CD4-positive, CD25-positive, alpha-beta regulatory T cell (primary cell): ENCODE results near the gene EPHA2. TPM values are rescaled to one million over a fixed set of nuclear protein-coding genes. Genes with fewer than 3 reads are reported as not detected.
A peak's percentile ranks its signal among the peaks of the same experiment; 100 is the strongest.

ENCODE experiments used
- ATAC-seq, 2 donors: fragments of 150-1000 bp; cut with Tn5 transposase; one replicate each; pipeline ENCODE4 v1.10.0; 2021; ENCODE audit warnings: low read depth in 2 of 2, moderate number of reproducible peaks in 2 of 2, moderate library complexity in 1 of 2
- DNase-seq, 3 donors: peaks; one replicate each; pipeline versions ENCODE4 v3.0.0 to v3.0.0-alpha.2; 2012 to 2022; ENCODE audit warnings: mixed read lengths in 1 of 3
- H3K27ac ChIP-seq: one replicate; pipeline ENCODE4 v1.7.0; 2013; ENCODE audit warnings: mild to moderate bottlenecking, low read length; ENCODE audit not compliant: insufficient read depth, poor library complexity, severe bottlenecking
- H3K27me3 ChIP-seq: one replicate; pipeline ENCODE4 v1.7.0; 2013; ENCODE audit warnings: low read length; ENCODE audit not compliant: control insufficient read depth, insufficient read depth
- H3K36me3 ChIP-seq: one replicate; pipeline ENCODE4 v1.7.0; 2013; ENCODE audit warnings: mild to moderate bottlenecking, low read length, moderate library complexity; ENCODE audit not compliant: control insufficient read depth, insufficient read depth
- H3K4me1 ChIP-seq: 2 replicates; pipeline ENCODE4 v1.7.0; 2013; ENCODE audit warnings: mild to moderate bottlenecking, low read length; ENCODE audit not compliant: insufficient read depth, control insufficient read depth, poor library complexity, severe bottlenecking
- H3K4me3 ChIP-seq: one replicate; pipeline ENCODE4 v1.7.0; 2013; ENCODE audit warnings: low read depth, mild to moderate bottlenecking, low read length, moderate library complexity
- H3K9me3 ChIP-seq, 2 experiments: 1 replicate in 1 of 2; 2 replicates in 1 of 2; pipeline ENCODE4 v1.7.0; 2013; ENCODE audit warnings: low read length in 2 of 2, mild to moderate bottlenecking in 1 of 2, moderate library complexity in 1 of 2; ENCODE audit not compliant: control insufficient read depth in 2 of 2
- H3K27ac Mint-ChIP-seq, 3 donors: one replicate each; pipeline ENCODE4 v1.8.0; 2020 to 2022; ENCODE audit warnings: mild to moderate bottlenecking in 3 of 3, mixed read lengths in 3 of 3, moderate library complexity in 2 of 3
- H3K27me3 Mint-ChIP-seq: one replicate; pipeline ENCODE4 v1.8.0; 2022; ENCODE audit warnings: mild to moderate bottlenecking, mixed read lengths
- H3K36me3 Mint-ChIP-seq: one replicate; pipeline ENCODE4 v1.8.0; 2020; ENCODE audit warnings: mixed read lengths
- H3K4me1 Mint-ChIP-seq, 4 donors: one replicate each; pipeline ENCODE4 v1.8.0; 2020 to 2022; ENCODE audit warnings: mixed read lengths in 4 of 4, mild to moderate bottlenecking in 1 of 4
- H3K4me3 Mint-ChIP-seq, 4 donors: one replicate each; pipeline ENCODE4 v1.8.0; 2020 to 2022; ENCODE audit warnings: mild to moderate bottlenecking in 4 of 4, mixed read lengths in 4 of 4, moderate library complexity in 3 of 4
- H3K9me3 Mint-ChIP-seq, 7 donors: one replicate each; pipeline ENCODE4 v1.8.0; 2020 to 2022; ENCODE audit warnings: mixed read lengths in 7 of 7, mild to moderate bottlenecking in 3 of 7, moderate library complexity in 2 of 7
- polyA plus RNA-seq, 4 donors: library from polyadenylated mRNA; unstranded; fragments of 300-500 nt; fragmentation: Illumina TruSeq; gene quantifications; one replicate each; pipeline ENCODE4 v1.2.3, GENCODE V29; 2021
- total RNA-seq: library from RNA; stranded (reverse); gene quantifications from one replicate; pipeline ENCODE4 v1.2.3, GENCODE V29; 2022

EPHA2 gene
- total and polyA plus RNA-seq, 5 donors from 2014 or later = not detected

DNA sequence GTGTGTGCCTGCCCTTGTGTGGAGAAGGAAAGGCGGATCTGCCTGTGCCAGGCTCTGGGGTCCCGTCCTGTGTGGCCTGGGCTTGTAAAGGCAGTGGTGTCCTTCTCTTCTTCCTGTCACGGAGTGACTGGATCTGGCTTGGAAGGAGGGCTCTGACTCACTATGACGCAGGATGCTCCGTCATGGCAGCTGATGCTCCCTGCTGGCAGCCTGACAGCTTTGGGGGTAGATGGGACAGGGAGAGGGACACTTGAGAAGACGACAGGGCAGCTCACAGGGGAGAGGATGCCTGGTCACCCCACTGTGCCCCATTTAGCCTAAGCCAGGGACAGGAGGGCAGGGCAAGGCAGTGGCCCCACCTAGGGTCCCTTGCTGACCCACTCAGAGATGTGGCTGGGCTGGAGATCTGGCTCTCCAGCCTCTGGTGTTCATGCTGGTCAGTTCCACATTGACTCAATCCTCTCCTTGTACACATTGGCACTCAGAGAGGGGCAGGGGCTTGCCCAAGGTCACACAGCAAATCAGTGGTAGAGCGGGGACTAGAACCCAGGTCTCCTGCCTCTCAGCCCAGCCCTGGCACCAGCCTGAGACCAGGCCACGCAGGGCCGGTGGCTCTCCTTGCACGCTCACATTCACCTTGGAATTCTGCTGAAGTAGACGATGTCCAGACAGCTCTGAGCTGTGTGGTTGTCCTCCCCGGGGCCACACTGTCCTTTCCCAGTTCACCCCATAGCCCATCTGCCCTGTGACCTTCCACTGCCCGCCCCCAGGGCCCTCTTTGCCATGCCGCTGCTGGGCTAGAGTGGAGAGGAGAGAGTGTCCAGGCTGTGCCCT, 79.6 kb downstream of the EPHA2 start:
- no peak for DNase-seq
- Histone ChIP-seq H3K27me3 (peaks cover 6% of the 10 kb centered on the region), H3K27ac (no peak overlapping the region), H3K4me3 (no peak overlapping the region), H3K36me3 (no peaks in the 10 kb centered on the region), H3K9me3 (no peaks in the 10 kb centered on the region), H3K4me1 (peaks cover 9% of the 10 kb centered on the region)
- H3K27ac Mint-ChIP-seq = peak overlapping the region in 1 of 3 donors; percentile 21
- ATAC-seq = no peak
- H3K4me3 Mint-ChIP-seq = no peak overlapping the region
- peaks cover 30% of the 10 kb centered on the region for H3K27me3 Mint-ChIP-seq
- H3K36me3 Mint-ChIP-seq = no peaks in the 10 kb centered on the region
- H3K4me1 Mint-ChIP-seq = peaks cover 0 to 21% (median 14%) of the 10 kb centered on the region in 4 donors
- peaks cover 0 to 3% (median 0%) of the 10 kb centered on the region in 7 donors for H3K9me3 Mint-ChIP-seq

DNA sequence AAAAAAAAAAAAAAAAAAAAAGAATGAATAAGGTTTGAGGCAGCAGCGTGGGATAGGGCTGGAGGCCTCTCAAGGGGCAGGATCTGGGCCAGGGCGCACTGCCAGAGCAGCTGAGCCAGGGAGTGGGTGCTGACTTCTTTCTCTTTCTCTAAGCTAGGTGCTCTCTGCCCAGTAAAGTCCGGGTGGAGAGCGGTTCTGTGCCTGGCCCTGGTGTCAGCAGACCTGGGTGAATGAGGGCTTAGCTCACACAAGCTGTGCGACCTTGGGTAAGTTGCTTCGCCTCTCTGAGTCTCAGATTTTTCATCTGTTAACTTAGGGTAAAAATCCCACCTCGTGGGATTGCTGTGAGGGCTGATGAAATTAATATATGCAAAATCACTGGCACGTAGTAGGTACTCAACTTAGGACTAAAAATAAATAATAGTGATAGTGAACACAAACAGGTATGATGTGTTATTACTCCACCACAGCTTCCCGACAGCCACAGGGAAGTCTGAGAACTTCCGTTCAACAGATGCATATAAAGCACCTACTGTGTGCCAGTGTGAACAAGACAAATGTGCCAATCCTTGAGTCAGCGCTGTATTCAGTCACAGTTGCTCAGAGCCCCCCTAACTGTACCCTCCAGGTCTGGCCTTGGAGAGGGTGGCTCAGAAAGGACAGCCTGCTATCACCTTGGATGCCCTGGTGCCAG, 80.4 kb downstream of the EPHA2 start:
- peaks cover 0 to 26% (median 15%) of the 10 kb centered on the region in 4 donors for H3K4me1 Mint-ChIP-seq
- no peak for DNase-seq
- peaks cover 0 to 3% (median 0%) of the 10 kb centered on the region in 7 donors for H3K9me3 Mint-ChIP-seq
- Histone ChIP-seq H3K27ac (no peak overlapping the region), H3K27me3 (peaks cover 6% of the 10 kb centered on the region), H3K9me3 (no peaks in the 10 kb centered on the region), H3K4me3 (no peak overlapping the region), H3K36me3 (no peaks in the 10 kb centered on the region), H3K4me1 (peaks cover 11% of the 10 kb centered on the region)
- H3K27me3 Mint-ChIP-seq = peaks cover 33% of the 10 kb centered on the region
- no peak overlapping the region for H3K27ac Mint-ChIP-seq
- no peak for ATAC-seq
- H3K36me3 Mint-ChIP-seq = no peaks in the 10 kb centered on the region
- H3K4me3 Mint-ChIP-seq = no peak overlapping the region

Other genes starting within 250 kb of the EPHA2 start
- 93.0 TPM for gene ZBTB17, start 180.0 kb downstream of the EPHA2 start, total RNA-seq
- 10 to 100 TPM; 13.5 to 20.9 (median 16.3) TPM for gene ZBTB17, start 180.0 kb downstream of the EPHA2 start, polyA plus RNA-seq
- gene SRARP, start 151.8 kb downstream of the EPHA2 start, total RNA-seq = not detected
- not detected for gene SRARP, start 151.8 kb downstream of the EPHA2 start, polyA plus RNA-seq
- gene HSPB7, start 138.0 kb downstream of the EPHA2 start, total RNA-seq = not detected
- not detected for gene HSPB7, start 138.0 kb downstream of the EPHA2 start, polyA plus RNA-seq
- gene CLCNKA, start 134.0 kb downstream of the EPHA2 start, total RNA-seq = not detected
- not detected for gene CLCNKA, start 134.0 kb downstream of the EPHA2 start, polyA plus RNA-seq
- not detected for gene CLCNKB, start 112.3 kb downstream of the EPHA2 start, total RNA-seq
- gene CLCNKB, start 112.3 kb downstream of the EPHA2 start, polyA plus RNA-seq = not detected
- not detected for gene FAM131C, start 82.4 kb downstream of the EPHA2 start, total RNA-seq
- gene FAM131C, start 82.4 kb downstream of the EPHA2 start, polyA plus RNA-seq = under 1 TPM in 1 of 4 donors, not detected in 3; 0.26 TPM
- 10.4 TPM for gene ARHGEF19, start 56.6 kb upstream of the EPHA2 start, total RNA-seq
- 1 to 10 TPM; 5.6 to 8.5 (median 8.1) TPM for gene ARHGEF19, start 56.6 kb upstream of the EPHA2 start, polyA plus RNA-seq
- 7.5 TPM for gene CPLANE2, start 81.1 kb upstream of the EPHA2 start, total RNA-seq
- gene CPLANE2, start 81.1 kb upstream of the EPHA2 start, polyA plus RNA-seq = 1 to 10 TPM; 1.2 to 3.3 (median 1.4) TPM
- 22.0 TPM for gene FBXO42, start 196.4 kb upstream of the EPHA2 start, total RNA-seq
- gene FBXO42, start 196.4 kb upstream of the EPHA2 start, polyA plus RNA-seq = 10 to 100 TPM; 13.5 to 23.2 (median 21.5) TPM
- 136 TPM for gene SZRD1, start 211.2 kb upstream of the EPHA2 start, total RNA-seq
- 10 to 100 TPM; 36.9 to 54.5 (median 44.6) TPM for gene SZRD1, start 211.2 kb upstream of the EPHA2 start, polyA plus RNA-seq